GM19395 (cell line): ENCODE measurements around the gene AS3MT.
"Not testable (repeated sequence)": the region's sequence is repeated elsewhere in the genome, so short reads cannot be mapped to it uniquely, and the experiment has no call there.

Experiments
- ATAC-seq: cut with Tn5 transposase; IDR thresholded peaks from one replicate; pipeline ENCODE4 v1.9.1; 2021; ENCODE audit warnings: mild to moderate bottlenecking, moderate library complexity; ENCODE audit not compliant: unreplicated experiment

The AS3MT gene

GRCh38 chr10:102869258-102870198 lies at the start of gene AS3MT:
AS3MT (plus strand) TSS chr10:102869470; CDS start chr10:102869593, 123 bp downstream.
- ATAC-seq, result no peak

- ATAC-seq, result not testable (repeated sequence)
Measured at GRCh38 chr10:102820008-102820407, 49.3 kb upstream of the AS3MT start.

GRCh38 chr10:102822222-102822621 lies 47.0 kb upstream of the AS3MT start:
- no peak for ATAC-seq

- ATAC-seq, result no peak
Measured at GRCh38 chr10:102824664-102825063, 44.6 kb upstream of the AS3MT start.

GRCh38 chr10:102826148-102826796 lies 43.0 kb upstream of the AS3MT start:
- no peak for ATAC-seq

- ATAC-seq, result no peak
Measured at GRCh38 chr10:102827597-102827975, 41.7 kb upstream of the AS3MT start.

- ATAC-seq, result no peak
Measured at GRCh38 chr10:102831322-102832071, 37.8 kb upstream of the AS3MT start.

- ATAC-seq, result no peak
Measured at GRCh38 chr10:102832248-102832647, 37.0 kb upstream of the AS3MT start.

- no peak for ATAC-seq
Measured at GRCh38 chr10:102832987-102833386, 36.3 kb upstream of the AS3MT start.

- ATAC-seq, result no peak
Measured at GRCh38 chr10:102834143-102834542, 35.1 kb upstream of the AS3MT start.

GRCh38 chr10:102835007-102835482 lies 34.2 kb upstream of the AS3MT start:
- no peak for ATAC-seq

GRCh38 chr10:102837230-102837721 lies 32.0 kb upstream of the AS3MT start, which contains the start of gene CYP17A1:
CYP17A1 (minus strand) TSS chr10:102837413; CDS start chr10:102837361, 52 bp downstream.
- ATAC-seq, result no peak

GRCh38 chr10:102838276-102838927 lies 30.9 kb upstream of the AS3MT start:
- not testable (repeated sequence) for ATAC-seq

- no peak for ATAC-seq
Measured at GRCh38 chr10:102841827-102842345, 27.4 kb upstream of the AS3MT start.

GRCh38 chr10:102843139-102843538 lies 26.1 kb upstream of the AS3MT start:
- ATAC-seq, result not testable (repeated sequence)

- ATAC-seq, result not testable (repeated sequence)
Measured at GRCh38 chr10:102844190-102844776, 25.0 kb upstream of the AS3MT start.

- no peak for ATAC-seq
Measured at GRCh38 chr10:102845352-102845902, 23.8 kb upstream of the AS3MT start.

GRCh38 chr10:102850025-102850518 lies 19.2 kb upstream of the AS3MT start:
- no peak for ATAC-seq

- ATAC-seq, result not testable (repeated sequence)
Measured at GRCh38 chr10:102853237-102853636, 16.0 kb upstream of the AS3MT start.
